GM19099 (cell line): ENCODE results near the gene TKT.

Experiments
- POLR2A ChIP-seq: IDR thresholded peaks from 3 replicates; pipeline ENCODE4 v1.6.1; 2011; ENCODE audit warnings: low read depth; ENCODE audit not compliant: insufficient read length; ENCODE audit errors: extremely low read depth

TKT gene

GRCh38 chr3:53224026-53224425 is 31.8 kb downstream of the TKT start:
- TF ChIP-seq POLR2A: no peak

GRCh38 chr3:53223541-53223966 is 32.3 kb downstream of the TKT start:
- no peak for TF ChIP-seq POLR2A

DNA sequence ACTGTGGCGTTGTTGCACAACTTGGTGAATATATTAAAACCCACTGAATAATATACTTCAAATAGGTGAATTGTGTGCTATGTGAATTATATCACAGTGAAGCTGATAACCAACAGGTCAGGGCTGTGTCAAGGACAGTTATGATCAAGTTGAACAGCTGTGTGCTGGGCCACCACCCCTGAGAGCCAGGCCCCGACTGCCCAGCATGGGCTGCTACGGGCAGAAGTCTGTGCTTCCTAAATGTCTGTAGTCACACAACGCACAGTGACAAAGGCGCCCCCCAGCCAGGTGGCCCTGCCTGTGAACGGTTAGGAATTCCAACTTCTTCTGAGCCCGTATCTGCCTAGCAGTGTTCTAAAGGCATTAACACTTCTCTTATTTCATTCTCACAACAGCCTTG is 32.8 kb downstream of the TKT start:
- TF ChIP-seq POLR2A: no peak

DNA sequence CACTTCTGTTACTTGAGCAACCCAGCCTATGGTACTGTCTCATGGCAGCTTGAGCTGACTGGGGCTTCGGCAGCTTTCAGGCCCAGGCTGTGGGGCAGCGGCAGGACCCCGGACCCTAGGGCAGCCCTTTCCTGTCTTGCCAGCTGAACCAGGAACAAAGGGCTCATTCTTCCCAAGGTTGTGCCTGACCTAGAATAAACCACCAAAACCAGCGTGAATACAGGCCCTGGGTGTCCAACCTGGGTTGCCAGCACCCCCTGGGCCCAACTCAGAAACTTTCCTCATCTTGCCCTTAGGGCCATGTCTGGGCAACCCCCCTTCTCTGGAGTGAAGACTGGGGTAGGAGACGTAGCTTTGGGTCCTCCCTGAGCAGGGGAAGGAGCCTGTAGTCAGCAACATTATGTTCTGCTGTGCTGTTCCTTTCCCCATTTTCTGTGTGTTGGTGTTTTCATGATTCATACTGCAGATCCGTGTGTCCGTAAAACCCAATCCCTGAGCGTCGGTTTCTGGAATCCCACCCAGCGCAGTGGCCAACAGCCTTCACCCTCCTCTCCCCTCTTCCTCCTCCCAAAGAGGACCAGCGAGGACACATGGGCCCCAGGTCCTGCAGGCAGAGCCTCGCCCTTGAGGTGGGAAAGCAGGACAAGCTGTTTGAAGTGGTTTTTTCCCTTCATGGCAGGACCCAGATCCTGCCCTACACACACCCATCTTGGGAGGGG is 33.5 kb downstream of the TKT start:
- peak; percentile 24 for TF ChIP-seq POLR2A

DNA sequence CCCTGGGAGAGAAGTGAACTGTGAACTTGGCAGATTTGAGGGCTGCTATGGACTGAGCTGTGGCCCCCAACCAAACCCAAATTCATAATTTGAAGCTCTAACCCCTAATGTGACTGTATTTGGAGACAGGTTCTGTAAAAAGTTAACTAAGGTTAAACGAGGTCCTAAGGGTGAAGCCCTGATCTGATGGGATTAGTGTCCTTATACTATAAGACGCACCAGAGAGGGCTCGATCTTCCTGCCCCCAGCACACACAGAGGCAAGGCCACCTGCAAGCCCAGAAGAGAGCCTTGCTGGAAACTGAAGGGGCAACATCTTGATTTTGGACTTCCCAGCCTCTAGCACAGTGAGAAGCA is 34.0 kb downstream of the TKT start:
- no peak for TF ChIP-seq POLR2A

- TF ChIP-seq POLR2A: no peak
Observed at GRCh38 chr3:53221345-53221744, 34.5 kb downstream of the TKT start.

DNA sequence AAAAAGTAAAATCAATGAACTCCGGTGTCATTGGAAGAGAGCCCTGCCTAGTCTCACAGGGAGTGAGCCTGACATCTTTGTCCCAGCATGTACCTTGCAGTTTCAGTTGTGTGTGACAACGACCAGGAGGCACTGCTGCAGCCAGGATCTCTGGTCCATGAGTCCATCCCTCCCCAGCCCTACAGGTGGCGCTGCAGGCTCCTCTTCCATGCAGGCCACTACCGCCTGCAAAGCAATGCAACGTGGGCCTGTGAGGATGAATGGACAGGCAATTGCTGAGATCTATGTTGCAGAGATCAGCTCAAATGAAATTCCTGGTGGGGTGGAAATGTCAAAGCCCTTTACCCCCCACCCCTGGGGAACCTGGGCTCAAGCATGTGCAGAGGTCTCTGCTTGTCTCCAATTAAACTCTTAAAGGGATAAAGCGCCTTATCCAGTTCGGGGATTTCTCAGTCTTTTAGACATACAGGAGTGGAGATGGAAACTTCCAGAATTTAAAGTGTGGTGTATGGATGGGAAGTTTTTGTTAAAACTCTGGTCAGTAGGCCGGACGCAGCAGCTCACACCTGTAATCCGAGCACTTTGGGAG is 35.8 kb downstream of the TKT start:
- TF ChIP-seq POLR2A: no peak

GRCh38 chr3:53218131-53218530 is 37.7 kb downstream of the TKT start:
- TF ChIP-seq POLR2A: no peak

DNA sequence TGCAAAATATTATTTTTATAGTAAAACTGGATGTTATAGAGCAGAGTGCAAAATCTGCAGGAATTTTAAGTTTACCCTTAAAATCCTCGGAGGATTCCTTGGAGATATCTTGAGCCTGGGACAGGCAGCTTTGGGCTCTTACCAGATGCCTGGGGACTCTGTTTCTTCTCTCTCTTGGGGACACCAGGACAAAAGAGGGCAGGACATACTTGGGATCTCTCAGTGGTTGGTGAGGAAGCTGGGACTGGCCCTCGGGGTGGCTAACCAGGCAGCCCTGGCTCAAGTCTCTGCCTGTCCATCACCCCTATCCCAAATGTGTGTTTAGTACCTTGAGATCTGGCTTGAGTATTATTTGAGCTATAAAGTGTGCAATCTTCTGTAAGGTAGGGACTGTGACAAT is 38.6 kb downstream of the TKT start:
- TF ChIP-seq POLR2A: no peak

- TF ChIP-seq POLR2A: no peak
Observed at GRCh38 chr3:53216723-53217122, 39.1 kb downstream of the TKT start.

GRCh38 chr3:53215816-53216215 is 40.0 kb downstream of the TKT start:
- TF ChIP-seq POLR2A: no peak

GRCh38 chr3:53213276-53213675 is 42.5 kb downstream of the TKT start:
- no peak for TF ChIP-seq POLR2A

DNA sequence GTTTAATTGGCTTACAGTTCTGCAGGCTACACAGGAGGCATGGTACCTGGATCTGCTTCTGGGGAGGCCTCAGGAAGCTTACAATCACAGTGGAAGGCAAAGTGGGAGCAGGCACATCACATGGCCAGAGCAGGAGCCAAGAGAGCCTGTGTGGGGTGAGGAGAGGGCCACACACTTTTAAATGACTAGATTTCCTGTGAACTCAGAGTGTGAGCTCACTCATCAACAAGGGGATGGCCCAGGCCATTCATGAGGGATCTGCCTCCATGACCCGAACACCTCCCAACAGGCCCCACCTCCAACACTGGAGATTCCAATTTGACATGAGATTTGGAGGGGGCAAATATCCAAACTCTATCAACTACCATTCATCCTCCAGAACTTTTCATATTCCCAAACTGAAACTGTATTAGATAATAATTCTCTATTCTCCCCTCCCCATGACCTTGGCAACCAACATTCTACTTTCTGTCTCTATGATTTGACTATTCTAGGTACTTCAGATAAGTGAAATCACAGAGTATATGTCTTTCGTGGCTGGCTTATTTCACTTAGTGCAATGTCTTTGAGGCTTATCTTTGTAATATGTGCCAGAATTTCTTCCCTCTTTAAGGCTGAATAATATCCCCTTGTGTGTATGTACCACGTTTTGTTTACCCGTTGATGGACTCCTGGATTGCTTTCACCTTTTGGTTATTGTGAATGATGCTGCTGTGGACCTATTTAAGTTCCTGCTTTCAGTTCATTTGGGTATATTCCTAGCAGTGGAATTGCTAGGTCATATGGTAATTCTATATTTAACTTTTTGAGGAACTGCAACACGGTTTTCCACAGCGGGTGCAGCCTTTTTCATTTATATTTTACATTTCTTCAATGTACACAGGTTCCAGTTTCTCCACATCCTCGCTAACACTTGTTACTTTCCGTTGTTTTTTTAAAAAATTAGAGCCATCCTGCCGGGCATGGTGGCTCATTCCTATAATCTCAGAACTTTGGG is 43.8 kb downstream of the TKT start:
- no peak for TF ChIP-seq POLR2A

- TF ChIP-seq POLR2A: no peak
Observed at GRCh38 chr3:53202331-53203015, 53.3 kb downstream of the TKT start.

DNA sequence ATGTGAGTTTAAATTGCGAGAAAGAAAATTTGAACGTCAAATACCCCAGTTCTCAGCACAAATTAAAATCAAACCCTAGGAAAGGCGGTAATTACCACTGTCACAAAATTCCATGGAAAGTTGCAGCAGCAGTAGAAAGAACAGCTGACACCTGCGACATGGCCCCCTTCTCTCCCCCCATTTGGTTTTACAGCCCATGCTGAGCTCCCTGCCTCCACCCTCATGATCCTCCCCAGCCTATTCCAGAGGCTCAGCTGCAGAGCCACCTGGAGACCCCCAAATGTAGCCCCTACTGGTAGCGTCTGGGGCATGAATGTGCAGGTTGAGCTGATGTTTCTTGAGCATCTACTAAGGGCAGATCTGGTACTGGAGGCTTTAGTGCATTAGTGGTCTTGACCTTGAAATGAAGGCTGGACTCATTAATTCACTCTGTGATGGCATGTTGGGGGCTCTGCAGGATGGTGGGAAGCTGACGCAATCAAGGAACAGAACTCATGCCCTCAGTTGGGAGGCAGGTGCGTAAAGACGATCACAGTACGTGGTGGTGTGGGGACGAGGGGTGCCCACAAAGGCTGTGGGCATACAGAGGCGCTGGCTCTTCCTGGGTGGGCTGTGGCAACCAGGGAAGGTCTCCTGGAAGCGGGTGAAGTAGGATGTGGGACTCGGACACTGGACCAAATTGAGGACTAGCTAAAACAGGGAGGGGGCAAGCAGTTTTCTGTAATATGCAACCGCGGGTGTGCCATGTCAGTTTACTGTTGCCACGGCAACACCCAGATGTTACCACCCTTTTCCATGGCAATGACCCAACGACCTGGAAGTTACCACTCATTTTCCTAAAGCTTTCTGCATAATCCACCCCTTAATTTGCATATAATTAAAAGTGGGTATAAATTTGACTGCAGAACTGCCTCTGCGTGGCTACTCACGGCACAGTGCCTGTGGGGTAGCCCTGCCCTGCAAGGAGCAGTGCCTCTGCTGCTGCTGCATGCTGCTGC is 55.0 kb downstream of the TKT start:
- TF ChIP-seq POLR2A: no peak

DNA sequence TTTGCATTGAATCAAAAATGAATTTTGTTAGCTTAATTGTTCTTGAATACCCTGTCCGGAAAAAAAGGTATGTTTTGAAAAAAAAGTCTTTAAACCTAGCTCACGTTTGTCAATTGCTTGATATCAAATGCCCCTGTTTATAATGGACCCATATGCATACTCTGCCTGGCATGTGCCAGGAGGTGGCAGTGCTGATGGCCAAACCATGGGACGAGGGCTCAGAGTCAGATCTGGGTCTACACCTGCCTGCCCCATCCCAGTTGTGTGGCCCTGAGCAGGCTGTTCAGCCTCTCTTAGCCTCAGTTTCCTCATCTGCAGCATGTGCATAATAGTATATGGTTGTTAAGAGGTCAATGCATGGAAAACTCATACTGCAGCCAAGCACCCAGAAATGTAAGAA is 56.0 kb downstream of the TKT start:
- TF ChIP-seq POLR2A: no peak
